Jurkat, Clone E6-1 (cell line): ENCODE measurements around the gene REEP6.
"Not testable (repeated sequence)": the region's sequence is repeated elsewhere in the genome, so short reads cannot be mapped to it uniquely, and the experiment has no call there.

ENCODE experiments used
- DNase-seq: peaks from one replicate; pipeline ENCODE4 v3.0.0-alpha.2; 2011; ENCODE audit warnings: low read depth, low spot score
- H3K4me3 ChIP-seq: 2 replicates; pipeline ENCODE4 v1.5.1; 2011; ENCODE audit warnings: mild to moderate bottlenecking, low read length, control low read depth, moderate library complexity

Gene REEP6

DNA sequence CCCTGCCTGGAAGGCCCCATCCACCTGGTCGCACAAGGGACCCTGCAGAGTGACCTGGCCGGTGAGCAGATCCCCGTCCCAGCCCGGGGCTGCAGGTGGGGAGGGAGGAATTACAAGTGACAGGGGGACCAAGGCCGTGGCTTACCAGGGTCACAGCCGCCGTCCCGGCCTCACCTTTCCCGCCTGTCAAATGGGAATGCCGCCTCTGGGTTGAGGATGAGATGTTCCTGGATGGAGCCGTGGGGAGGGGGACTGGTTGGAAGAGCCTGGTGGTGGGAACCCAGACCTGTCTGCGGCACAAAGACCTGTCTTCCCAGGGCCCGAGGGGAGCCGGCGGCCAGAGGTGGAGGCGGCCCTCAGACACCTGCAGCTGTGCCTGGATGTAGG lies 38.4 kb downstream of the REEP6 start:
- no peak overlapping the region for H3K4me3 ChIP-seq
- no peak for DNase-seq

DNA sequence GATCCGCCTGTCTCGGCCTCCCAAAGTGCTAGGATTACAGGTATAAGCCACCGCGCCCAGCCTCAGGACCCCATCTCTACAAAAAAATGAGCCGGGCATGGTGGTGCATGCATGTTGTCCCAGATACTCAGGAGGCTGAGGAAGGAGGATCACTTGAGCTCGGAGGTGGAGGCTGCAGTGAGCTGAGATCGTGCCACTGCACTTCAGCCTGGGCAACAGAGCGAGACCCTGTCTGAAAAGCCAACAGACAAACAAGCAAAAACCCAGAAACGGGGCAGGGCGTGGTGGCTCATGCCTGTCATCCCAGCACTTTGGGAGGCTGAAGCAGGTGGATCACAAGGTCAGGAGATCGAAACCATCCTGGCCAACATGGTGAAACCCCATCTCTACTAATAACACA lies 39.9 kb downstream of the REEP6 start:
- not testable (repeated sequence) for DNase-seq, H3K4me3 ChIP-seq

DNA sequence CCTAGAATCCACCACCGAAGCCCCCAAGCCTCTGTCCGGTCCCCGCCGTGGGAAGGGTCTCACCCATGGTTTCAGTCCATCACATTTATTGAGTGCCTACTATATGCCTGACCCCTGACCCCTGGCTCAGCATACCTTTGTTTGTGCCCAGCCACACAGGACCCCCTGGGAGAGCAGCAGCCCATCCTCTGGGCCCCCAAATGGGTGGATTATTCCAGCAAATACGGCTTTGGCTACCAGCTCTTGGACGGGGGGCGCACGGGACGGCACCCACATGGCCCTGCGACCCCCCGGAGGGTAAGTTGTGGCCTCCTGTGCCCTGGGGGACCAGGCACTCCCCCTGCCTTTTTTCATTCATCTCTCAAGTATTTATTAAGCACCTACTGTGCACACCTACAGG lies 40.6 kb downstream of the REEP6 start:
- no peak overlapping the region for H3K4me3 ChIP-seq
- no peak for DNase-seq

DNA sequence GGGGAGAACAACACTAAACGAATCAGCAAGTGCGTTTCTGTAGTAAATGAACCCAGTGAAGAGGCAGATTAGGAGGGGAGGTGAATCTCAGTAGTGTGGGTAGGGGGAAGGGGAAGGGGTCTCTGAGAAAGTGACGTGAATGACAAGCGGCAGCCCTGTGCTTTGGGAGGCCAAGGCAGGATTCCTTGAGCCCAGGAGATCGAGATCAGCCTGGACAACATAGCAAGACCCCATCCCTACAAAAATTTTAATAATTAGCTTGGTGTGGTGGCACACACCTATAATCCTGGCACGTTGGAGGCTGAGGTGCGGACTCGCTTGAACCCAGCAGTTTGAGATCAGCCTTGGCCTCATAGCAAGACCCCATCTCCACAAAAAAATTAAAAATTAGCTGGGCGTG lies 41.0 kb downstream of the REEP6 start:
- no peak overlapping the region for H3K4me3 ChIP-seq
- DNase-seq = no peak

DNA sequence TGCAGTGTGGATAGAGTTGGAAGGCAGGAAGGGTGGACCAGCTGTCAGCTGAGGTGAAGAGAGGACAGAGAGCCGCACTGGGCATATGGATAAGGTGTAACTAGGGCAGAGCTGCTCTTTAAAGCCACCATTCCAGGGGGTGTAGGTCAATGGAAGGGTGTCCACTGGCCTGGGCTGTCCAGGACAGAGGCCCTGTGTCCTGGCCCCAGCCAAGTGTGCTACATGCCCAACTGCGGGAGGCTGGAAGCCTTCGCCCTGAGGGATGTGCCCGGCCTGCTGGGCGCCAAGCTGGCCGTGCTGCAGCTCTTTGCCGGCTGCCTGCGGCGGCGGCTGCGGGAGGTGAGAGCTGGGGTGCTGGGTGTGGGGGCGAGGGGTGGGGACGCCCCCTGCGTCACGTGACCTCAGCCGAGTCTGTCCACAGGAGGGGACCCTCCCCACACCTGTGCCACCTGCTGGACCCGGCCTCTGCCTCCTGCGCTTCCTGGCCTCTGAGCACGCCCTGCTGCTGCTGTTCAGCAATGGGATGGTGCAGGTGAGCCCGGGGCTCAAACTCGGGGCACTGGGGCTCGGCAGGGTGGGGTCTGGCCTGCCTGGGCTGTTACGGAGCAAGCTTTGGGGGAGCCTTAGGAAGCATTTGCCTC lies 42.6 kb downstream of the REEP6 start:
- H3K4me3 ChIP-seq = no peak overlapping the region
- no peak for DNase-seq

DNA sequence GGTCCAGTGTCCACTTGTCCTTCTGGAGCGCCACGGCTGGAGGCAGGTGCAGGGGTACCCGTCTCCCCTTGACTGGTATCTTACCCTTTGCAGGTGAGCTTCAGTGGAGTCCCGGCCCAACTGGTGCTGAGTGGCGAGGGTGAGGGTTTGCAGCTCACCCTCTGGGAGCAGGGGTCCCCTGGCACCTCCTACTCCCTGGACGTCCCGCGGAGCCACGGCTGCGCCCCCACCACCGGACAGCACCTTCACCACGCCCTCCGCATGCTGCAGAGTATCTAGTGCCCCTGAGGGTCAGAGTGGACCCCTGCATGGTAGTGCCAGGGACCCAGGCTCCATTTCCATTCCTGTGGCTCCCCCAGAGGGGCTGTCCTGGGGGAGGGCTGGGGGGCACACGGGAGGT lies 44.0 kb downstream of the REEP6 start:
- DNase-seq = no peak
- no peak overlapping the region for H3K4me3 ChIP-seq

DNA sequence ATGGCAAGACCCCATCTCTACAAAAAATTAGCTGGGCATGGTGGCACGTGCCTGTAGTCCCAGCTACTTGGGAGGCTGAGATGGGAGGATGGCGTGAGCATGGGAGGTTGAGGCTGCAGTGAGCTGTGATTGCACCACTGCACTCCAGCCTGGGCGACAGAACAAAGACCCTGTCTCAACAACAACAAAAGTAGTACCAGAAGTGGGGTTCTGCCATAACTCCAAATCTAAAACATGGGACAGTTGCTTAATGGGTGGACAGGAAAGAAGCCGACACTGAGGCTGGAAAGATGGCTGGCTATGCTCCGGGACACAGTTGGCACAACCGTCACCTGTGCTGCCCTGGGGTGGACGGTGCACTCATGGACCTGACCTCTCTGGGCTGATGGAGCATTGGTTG lies 44.7 kb downstream of the REEP6 start:
- DNase-seq, H3K4me3 ChIP-seq: not testable (repeated sequence)

DNA sequence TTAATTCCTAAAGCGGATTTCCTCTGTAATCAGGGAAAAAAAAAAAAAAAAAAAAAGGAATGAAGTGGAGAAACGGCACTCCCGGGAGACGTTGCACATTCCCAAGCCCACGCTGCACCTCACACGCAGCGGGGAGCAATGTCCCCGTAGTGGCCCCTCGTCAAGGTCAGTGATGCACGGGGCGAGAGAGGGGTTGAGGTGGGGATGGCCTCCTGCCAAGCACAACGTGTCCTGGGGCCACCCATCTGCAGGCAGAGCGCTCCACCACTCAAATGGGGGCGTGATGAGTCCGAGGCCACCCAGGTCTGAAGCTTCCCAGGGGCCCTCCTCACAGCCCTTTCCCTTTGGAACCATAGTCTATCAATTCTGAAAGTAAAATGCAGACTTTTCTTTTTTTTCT lies 48.0 kb downstream of the REEP6 start:
- no peak overlapping the region for H3K4me3 ChIP-seq

DNA sequence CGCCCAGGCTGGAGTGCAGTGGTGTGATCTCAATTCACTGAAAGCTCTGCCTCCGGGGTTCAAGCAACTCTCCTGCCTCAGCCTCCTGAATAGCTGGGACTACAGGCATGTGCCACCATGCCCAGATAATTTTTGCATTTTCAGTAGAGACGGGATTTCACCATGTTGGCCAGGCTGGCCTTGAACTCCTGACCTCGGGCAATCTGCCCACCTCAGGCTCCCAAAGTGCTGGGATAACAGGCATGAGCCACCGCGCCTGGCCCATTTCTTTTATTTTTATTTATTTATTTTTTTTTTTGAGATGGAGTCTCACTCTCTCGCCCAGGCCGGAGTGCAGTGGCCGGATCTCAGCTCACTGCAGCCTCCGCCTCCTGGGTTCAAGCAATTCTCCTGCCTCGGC lies 48.8 kb downstream of the REEP6 start:
- H3K4me3 ChIP-seq, DNase-seq: not testable (repeated sequence)

More for the DNA sequence above, 48.0 kb downstream of the REEP6 start:
- DNase-seq = no peak

DNA sequence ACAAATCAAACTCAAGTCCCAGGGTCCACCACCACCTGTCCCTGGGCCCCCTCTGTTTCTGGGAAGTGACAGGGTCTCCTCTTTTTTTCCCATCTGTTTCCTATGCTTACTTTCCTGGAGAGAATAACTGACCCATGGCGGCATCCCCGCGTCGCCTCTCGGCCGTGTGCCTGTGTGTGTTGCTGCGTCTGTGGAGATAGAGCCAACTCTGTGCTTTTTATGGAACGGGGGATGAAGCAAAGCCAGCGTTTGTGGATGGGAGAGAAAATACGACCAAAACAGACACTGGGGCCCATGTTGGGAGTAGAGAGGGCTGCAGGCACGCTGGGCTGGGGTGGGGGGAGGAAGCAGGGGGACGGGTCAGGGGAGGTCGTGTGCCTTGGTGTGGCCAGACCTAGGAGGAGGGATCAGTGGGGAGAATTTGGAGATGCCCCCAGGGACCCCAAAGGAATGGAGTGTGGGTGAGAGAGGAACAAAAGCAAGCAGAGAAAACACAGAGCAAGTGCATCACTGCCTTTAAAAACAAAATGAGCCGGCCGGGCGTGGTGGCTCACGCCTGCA lies 49.5 kb downstream of the REEP6 start:
- H3K4me3 ChIP-seq = no peak overlapping the region
- no peak for DNase-seq
